ENCODE measurements around the gene OR52L1.

The OR52L1 gene

DNA sequence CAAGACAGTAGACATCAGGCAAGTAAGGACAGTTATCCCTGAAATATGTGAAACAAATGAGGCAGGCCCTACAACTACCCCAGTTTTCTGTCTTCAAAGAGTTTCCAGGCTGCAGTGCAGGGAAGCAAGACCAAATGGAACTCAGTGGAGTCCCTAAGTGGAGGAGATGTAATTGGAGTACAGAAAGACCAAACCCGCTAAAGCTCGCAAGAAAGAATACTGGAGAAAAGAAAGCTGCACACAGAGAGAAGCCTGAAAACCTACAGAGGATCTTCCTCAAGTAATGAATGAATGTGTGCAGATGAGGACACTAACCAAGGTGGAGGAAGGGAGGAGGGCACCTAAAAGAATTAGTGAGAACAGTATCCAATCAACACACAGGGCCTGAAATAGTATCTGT, 46.0 kb downstream of the OR52L1 start:
- TF ChIP-seq, protein P1, sequence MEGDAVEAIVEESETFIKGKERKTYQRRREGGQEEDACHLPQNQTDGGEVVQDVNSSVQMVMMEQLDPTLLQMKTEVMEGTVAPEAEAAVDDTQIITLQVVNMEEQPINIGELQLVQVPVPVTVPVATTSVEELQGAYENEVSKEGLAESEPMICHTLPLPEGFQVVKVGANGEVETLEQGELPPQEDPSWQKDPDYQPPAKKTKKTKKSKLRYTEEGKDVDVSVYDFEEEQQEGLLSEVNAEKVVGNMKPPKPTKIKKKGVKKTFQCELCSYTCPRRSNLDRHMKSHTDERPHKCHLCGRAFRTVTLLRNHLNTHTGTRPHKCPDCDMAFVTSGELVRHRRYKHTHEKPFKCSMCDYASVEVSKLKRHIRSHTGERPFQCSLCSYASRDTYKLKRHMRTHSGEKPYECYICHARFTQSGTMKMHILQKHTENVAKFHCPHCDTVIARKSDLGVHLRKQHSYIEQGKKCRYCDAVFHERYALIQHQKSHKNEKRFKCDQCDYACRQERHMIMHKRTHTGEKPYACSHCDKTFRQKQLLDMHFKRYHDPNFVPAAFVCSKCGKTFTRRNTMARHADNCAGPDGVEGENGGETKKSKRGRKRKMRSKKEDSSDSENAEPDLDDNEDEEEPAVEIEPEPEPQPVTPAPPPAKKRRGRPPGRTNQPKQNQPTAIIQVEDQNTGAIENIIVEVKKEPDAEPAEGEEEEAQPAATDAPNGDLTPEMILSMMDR (IDR thresholded peaks at IDR 0.05; ENCODE audit: low read depth, low read length): no peak
- no peak for DNase-seq (ENCODE audit: extremely low read depth, low read depth)

- TF ChIP-seq, protein P1 (IDR thresholded peaks at IDR 0.05; ENCODE audit: low read depth, low read length): no peak
- no peak for DNase-seq (ENCODE audit: extremely low read depth, low read depth)
Observed at GRCh38 chr11:5938603-5938965, 48.2 kb downstream of the OR52L1 start.

DNA sequence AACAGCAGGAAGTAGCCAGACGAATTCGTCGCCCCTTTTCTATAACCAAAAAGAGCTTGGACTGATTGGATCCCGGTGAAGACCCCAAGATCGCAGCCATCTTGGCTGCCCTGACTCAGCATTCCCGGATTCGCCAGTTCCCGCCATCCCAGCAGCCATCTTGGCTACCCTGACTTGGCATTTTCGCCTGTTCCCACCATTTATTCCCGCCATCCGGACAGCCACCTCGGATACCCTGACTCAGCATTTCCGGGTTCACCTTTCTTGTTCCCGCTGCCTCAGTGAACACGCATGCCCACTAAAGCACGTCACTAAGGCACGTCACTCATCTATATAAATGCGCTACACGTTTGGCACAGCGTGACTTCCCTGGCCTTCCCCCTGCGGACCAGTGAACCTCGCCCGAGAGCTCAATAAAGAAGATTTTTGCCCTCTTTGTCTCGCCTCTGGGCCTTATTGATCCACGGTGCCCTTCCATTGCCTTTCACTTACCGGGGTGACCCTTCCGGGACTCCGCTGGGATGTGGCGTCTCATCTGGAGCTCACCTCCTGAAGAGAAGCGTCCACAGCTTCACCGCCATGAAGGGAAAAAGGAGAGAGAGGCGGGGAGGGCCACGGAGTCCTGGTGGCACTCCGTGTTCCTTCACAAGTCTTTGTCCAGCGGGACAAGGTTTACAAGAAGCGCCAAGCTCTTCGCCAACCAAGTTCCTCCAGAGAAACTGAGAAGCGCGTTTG, 48.8 kb downstream of the OR52L1 start:
- TF ChIP-seq, protein P1 (IDR thresholded peaks at IDR 0.05; ENCODE audit: low read depth, low read length): no peak

More for the DNA sequence above, 48.8 kb downstream of the OR52L1 start:
- no peak for DNase-seq (ENCODE audit: extremely low read depth, low read depth)

All from AG09319 (cell line).